Esophagus squamous epithelium (tissue), 5 donors: ENCODE results near the gene POLK. TPM values are rescaled to one million over a fixed set of nuclear protein-coding genes. Genes with fewer than 3 reads are reported as not detected.
"Not testable (repeated sequence)": the region's sequence is repeated elsewhere in the genome, so short reads cannot be mapped to it uniquely, and the experiment has no call there.

Experiments used
- DNase-seq: peaks from one replicate; lab custom pipeline; 2025; lab: John Stamatoyannopoulos, UW
- H3K27ac ChIP-seq, 4 donors: fragments of 200-600 bp; sonication (generic); one replicate each; pipeline ENCODE4 v1.5.1; 2016 to 2019; ENCODE audit warnings: mild to moderate bottlenecking in 1 of 4
- H3K27me3 ChIP-seq, 4 donors: fragments of 200-600 bp; sonication (generic); 1 replicate in 3 of 4; 2 replicates in 1 of 4; pipeline versions ENCODE4 v1.5.1 to v1.6.0; 2017 to 2021; ENCODE audit warnings: antibody characterized with exemption in 1 of 4
- H3K36me3 ChIP-seq, 3 donors: fragments of 200-600 bp; sonication (generic); one replicate each; pipeline ENCODE4 v1.5.1; 2016 to 2019
- H3K4me1 ChIP-seq, 3 donors: fragments of 200-600 bp; sonication (generic); one replicate each; pipeline ENCODE4 v1.5.1; 2017 to 2019
- H3K4me3 ChIP-seq, 4 donors: fragments of 200-600 bp; sonication (generic); 1 replicate in 3 of 4; 2 replicates in 1 of 4; pipeline ENCODE4 v1.5.1; 2016 to 2019; ENCODE audit warnings: mild to moderate bottlenecking in 2 of 4, moderate library complexity in 1 of 4
- H3K9me3 ChIP-seq, 3 donors: fragments of 200-600 bp; sonication (generic); one replicate each; pipeline ENCODE4 v1.5.1; 2016 to 2019
- POLR2A ChIP-seq, 4 donors: fragments of 450-650 bp; IDR thresholded peaks; one replicate each; pipeline ENCODE4 v1.6.1; 2017; ENCODE audit warnings: antibody characterized with exemption in 4 of 4, mild to moderate bottlenecking in 4 of 4, moderate library complexity in 3 of 4
- WGBS, 2 donors: methylation state at CpG; one replicate each; pipeline ENCODE4 v1.1.5; 2018; 5-methylcytosine and 5-hydroxymethylcytosine counted together
- intact Hi-C: fragments of 100-400 bp; cut with DNase I; formaldehyde crosslinking; loops from one replicate; pipeline ENCODE4 v1.15.0; 2022
- total RNA-seq, 4 donors: library from RNA; depleted of rRNA; stranded (reverse); fragments of >200 nt; gene quantifications; one replicate each; pipeline ENCODE4 v1.1.0, GENCODE V29; 2016
- TF ChIP-seq, protein P1 (sequence below), 6 experiments: fragments of 450-650 bp in 4 of 6; fragments of 200-600 bp in 2 of 6; sonication (generic) in 2 of 6; IDR thresholded peaks; one replicate each; pipeline ENCODE4 v1.5.1; 2016 to 2019; ENCODE audit warnings: antibody characterized with exemption in 6 of 6, mild to moderate bottlenecking in 4 of 6, moderate library complexity in 4 of 6
- donor health status: DM: yes; HTN: yes; CAD: no.

The POLK gene
- total RNA-seq, 4 donors from 2014 or later, result 8.6 to 27.5 (median 14.1) TPM

DNA sequence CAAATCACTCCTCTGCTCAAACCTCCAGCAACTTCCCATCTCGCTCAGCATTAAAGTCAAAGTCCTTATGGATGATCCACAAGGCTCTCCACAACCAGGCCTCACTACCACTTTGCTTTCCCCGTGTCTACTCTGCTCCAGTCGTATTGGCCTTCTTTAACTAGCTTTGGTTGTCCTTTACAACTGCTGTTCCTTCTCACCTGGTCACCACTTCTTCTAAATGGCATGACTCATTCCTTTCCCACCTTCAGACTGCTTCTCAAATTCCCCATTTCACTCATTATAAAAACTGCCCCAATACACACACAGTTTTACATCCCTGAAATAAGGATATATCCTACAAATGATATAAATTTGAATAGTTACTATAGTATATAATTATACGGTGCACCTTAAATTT, 30.7 kb upstream of the POLK start:
- Histone ChIP-seq H3K4me3 (no peak overlapping the region), H3K4me1 (no peaks in the 10 kb centered on the region), H3K36me3 (no peaks in the 10 kb centered on the region), H3K27ac (no peak overlapping the region), H3K27me3 (no peaks in the 10 kb centered on the region), H3K9me3 (peaks cover 0 to 6% (median 0%) of the 10 kb centered on the region in 3 donors)
- 91 to 94% methylated on average over 4 of the region's 4 CpGs for whole genome bisulfite sequencing, 2 donors
- intact Hi-C loops, result no loop called here
- no peak for DNase-seq
- no peak for TF ChIP-seq POLR2A (IDR thresholded peaks at IDR 0.05)
- TF ChIP-seq, protein P1, sequence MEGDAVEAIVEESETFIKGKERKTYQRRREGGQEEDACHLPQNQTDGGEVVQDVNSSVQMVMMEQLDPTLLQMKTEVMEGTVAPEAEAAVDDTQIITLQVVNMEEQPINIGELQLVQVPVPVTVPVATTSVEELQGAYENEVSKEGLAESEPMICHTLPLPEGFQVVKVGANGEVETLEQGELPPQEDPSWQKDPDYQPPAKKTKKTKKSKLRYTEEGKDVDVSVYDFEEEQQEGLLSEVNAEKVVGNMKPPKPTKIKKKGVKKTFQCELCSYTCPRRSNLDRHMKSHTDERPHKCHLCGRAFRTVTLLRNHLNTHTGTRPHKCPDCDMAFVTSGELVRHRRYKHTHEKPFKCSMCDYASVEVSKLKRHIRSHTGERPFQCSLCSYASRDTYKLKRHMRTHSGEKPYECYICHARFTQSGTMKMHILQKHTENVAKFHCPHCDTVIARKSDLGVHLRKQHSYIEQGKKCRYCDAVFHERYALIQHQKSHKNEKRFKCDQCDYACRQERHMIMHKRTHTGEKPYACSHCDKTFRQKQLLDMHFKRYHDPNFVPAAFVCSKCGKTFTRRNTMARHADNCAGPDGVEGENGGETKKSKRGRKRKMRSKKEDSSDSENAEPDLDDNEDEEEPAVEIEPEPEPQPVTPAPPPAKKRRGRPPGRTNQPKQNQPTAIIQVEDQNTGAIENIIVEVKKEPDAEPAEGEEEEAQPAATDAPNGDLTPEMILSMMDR (IDR thresholded peaks at IDR 0.05), result no peak

DNA sequence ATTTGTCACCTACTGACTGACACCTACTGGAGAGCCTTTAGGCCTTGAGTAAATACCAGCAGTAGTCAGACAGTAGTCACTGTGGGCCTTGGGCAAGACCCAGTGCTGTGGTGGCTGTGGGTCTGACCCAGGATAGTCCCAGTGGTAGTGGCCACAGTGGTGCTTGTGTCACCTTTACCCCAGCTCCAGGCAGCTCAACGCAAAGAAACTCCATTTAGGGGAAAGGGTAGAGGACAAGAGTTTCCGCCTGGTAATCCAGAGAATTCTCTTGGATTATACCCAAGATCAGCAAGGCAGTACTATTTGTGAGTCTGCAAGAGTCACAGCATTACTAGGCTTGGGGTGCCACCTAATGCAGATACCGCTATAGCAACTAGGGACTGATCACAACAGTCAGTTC, 29.2 kb upstream of the POLK start:
- intact Hi-C loops, result no loop called here
- Histone ChIP-seq H3K4me3 (no peak overlapping the region), H3K27me3 (no peaks in the 10 kb centered on the region), H3K9me3 (peaks cover 0 to 17% (median 0%) of the 10 kb centered on the region in 3 donors), H3K27ac (no peak overlapping the region), H3K4me1 (no peaks in the 10 kb centered on the region), H3K36me3 (no peaks in the 10 kb centered on the region)
- DNase-seq, result no peak
- WGBS, 2 donors, result 57 to 95% methylated on average over 1 to 2 of the region's 3 CpGs
- TF ChIP-seq, protein P1 (IDR thresholded peaks at IDR 0.05), result no peak

DNA sequence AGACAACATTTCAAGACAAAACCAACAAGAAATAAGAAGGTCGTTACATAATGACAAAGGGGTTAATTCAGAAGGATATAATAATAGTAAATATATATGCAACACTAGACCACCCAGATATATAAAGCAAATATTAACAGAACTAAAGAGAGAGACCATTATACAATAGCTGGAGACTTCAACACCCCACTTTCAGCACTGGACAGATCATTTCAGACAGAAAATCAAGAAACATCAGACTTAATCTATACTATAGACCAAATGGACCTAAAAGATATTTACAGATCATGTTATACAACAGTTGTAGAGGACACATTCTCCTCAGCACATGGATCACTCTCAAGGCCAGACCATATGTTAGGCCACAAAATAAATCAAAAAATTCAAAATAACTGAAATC, 27.1 kb upstream of the POLK start:
- no peak for DNase-seq
- H3K4me3 ChIP-seq, result no peak overlapping the region
- H3K27me3 ChIP-seq, result no peaks in the 10 kb centered on the region
- intact Hi-C loops, result no loop called here
- WGBS, 2 donors, result 83 to 86% methylated on average over 1 of the region's 1 CpG
- peaks cover 0 to 26% (median 0%) of the 10 kb centered on the region in 3 donors for H3K9me3 ChIP-seq
- no peak for TF ChIP-seq POLR2A (IDR thresholded peaks at IDR 0.05)
- TF ChIP-seq, protein P1 (IDR thresholded peaks at IDR 0.05), result no peak
- H3K4me1 ChIP-seq, result no peaks in the 10 kb centered on the region
- H3K27ac ChIP-seq, result no peak overlapping the region
- peaks cover 0 to 5% (median 0%) of the 10 kb centered on the region in 3 donors for H3K36me3 ChIP-seq

DNA sequence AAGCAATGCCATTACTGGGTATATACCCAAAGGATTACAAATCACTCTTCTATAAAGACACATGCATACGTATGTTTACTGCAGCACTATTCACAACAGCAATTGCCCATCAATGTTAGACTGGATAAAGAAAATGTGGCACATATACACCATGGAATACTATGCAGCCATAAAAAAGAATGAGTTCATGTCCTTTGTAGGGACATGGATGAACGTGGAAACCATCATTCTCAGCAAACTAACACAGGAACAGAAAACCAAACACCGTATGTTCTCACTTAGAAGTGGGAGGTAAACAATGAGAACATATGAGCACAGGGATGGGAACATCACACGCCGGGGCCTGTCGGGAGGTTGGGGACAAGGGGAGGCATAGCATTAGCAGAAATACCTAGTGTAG, 21.8 kb upstream of the POLK start:
- DNase-seq, H3K27ac ChIP-seq, intact Hi-C loops, H3K4me3 ChIP-seq, H3K4me1 ChIP-seq, H3K27me3 ChIP-seq: not testable (repeated sequence)
- 92 to 97% methylated on average over 6 of the region's 6 CpGs for WGBS, 2 donors
- Histone ChIP-seq H3K9me3 (peaks cover 0 to 33% (median 0%) of the 10 kb centered on the region in 3 donors), H3K36me3 (peaks cover 0 to 34% (median 0%) of the 10 kb centered on the region in 3 donors)

DNA sequence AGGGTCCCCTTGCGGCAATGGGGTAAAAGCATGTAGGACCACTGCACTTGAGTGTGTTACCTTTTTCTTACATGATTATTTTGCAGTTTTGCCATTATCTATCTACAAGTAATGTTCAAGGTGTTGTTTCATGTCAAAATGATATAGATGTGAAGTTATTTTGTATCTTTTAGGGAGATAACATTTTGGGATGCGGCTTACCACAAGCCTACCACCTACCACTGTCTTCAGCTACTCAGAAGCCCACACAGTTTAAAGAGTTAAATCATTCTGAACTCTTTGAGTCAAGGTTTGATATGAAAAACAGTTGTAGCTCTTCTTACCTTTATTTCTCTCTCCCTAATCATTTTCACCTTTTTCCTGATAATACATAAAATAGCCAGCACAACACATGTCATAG, 20.1 kb upstream of the POLK start:
- WGBS, 2 donors, result 90 to 98% methylated on average over 2 of the region's 2 CpGs
- Histone ChIP-seq H3K9me3 (peaks cover 0 to 24% (median 0%) of the 10 kb centered on the region in 3 donors), H3K36me3 (peaks cover 0 to 38% (median 0%) of the 10 kb centered on the region in 3 donors), H3K27me3 (no peaks in the 10 kb centered on the region), H3K27ac (no peak overlapping the region), H3K4me1 (no peaks in the 10 kb centered on the region), H3K4me3 (no peak overlapping the region)
- TF ChIP-seq, protein P1 (IDR thresholded peaks at IDR 0.05), result no peak
- no peak for TF ChIP-seq POLR2A (IDR thresholded peaks at IDR 0.05)
- intact Hi-C loops, result no loop called here
- DNase-seq, result no peak

DNA sequence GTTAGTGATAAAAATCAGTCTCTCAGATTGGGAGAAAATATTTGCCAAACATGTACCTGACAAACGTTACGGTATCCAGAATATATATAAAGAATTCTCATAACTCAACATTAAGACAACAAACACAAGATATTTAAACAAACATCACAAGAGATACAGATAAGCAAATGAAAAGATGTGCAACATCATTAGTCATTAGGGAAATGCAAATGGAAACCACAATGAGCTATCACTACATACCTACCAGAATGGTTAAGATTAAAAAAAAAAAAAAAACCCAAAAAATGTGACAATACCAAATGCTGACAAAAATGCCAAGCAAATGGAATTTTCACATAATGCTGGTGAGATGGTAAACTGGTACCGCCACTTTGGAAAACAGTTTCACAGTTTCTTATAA, 15.7 kb upstream of the POLK start:
- Histone ChIP-seq H3K4me3 (no peak overlapping the region), H3K27ac (no peak overlapping the region), H3K9me3 (no peaks in the 10 kb centered on the region), H3K36me3 (peaks cover 0 to 46% (median 0%) of the 10 kb centered on the region in 3 donors), H3K4me1 (no peaks in the 10 kb centered on the region), H3K27me3 (no peaks in the 10 kb centered on the region)
- 94 to 95% methylated on average over 3 of the region's 3 CpGs for WGBS, 2 donors
- intact Hi-C loops, result no loop called here
- TF ChIP-seq, protein P1 (IDR thresholded peaks at IDR 0.05), result no peak
- TF ChIP-seq POLR2A (IDR thresholded peaks at IDR 0.05), result no peak
- DNase-seq, result no peak
